Measurements from ENCODE around the gene CCDC172. TPM values are rescaled to one million over a fixed set of nuclear protein-coding genes. Genes with fewer than 3 reads are reported as not detected.

The CCDC172 gene
- total RNA-seq, 4 donors from 2014 or later, result not detected

- Histone ChIP-seq H3K27ac (no peak overlapping the region), H3K4me3 (no peak overlapping the region), H3K9me3 (no peaks in the 10 kb centered on the region), H3K4me1 (no peaks in the 10 kb centered on the region), H3K36me3 (no peaks in the 10 kb centered on the region), H3K27me3 (no peaks in the 10 kb centered on the region)
- TF ChIP-seq CTCF (IDR thresholded peaks at IDR 0.05), result no peak
- no peak for TF ChIP-seq POLR2A (IDR thresholded peaks at IDR 0.05)
- DNase-seq, result no peak
Measured at GRCh38 chr10:116304923-116305322, 19.3 kb upstream of the CCDC172 start.

GRCh38 chr10:116306847-116307246, 17.4 kb upstream of the CCDC172 start:
- no peaks in the 10 kb centered on the region for H3K27me3 ChIP-seq
- no peak overlapping the region for H3K4me3 ChIP-seq
- H3K9me3 ChIP-seq, result no peaks in the 10 kb centered on the region
- no peaks in the 10 kb centered on the region for H3K36me3 ChIP-seq
- TF ChIP-seq POLR2A (IDR thresholded peaks at IDR 0.05) (no peak), CTCF (IDR thresholded peaks at IDR 0.05) (no peak)
- H3K4me1 ChIP-seq, result no peaks in the 10 kb centered on the region
- no peak for DNase-seq
- no peak overlapping the region for H3K27ac ChIP-seq

GRCh38 chr10:116307455-116307854, 16.8 kb upstream of the CCDC172 start:
- H3K4me1 ChIP-seq, result no peaks in the 10 kb centered on the region
- no peaks in the 10 kb centered on the region for H3K36me3 ChIP-seq
- DNase-seq, result no peak
- H3K4me3 ChIP-seq, result no peak overlapping the region
- TF ChIP-seq POLR2A (IDR thresholded peaks at IDR 0.05) (no peak), CTCF (IDR thresholded peaks at IDR 0.05) (no peak)
- H3K27me3 ChIP-seq, result no peaks in the 10 kb centered on the region
- H3K27ac ChIP-seq, result no peak overlapping the region
- no peaks in the 10 kb centered on the region for H3K9me3 ChIP-seq

GRCh38 chr10:116311016-116311415, 13.2 kb upstream of the CCDC172 start:
- no peak for DNase-seq
- Histone ChIP-seq H3K4me1 (no peaks in the 10 kb centered on the region), H3K9me3 (no peaks in the 10 kb centered on the region), H3K27me3 (no peaks in the 10 kb centered on the region), H3K4me3 (no peak overlapping the region), H3K36me3 (no peaks in the 10 kb centered on the region), H3K27ac (no peak overlapping the region)
- TF ChIP-seq CTCF (IDR thresholded peaks at IDR 0.05) (no peak), POLR2A (IDR thresholded peaks at IDR 0.05) (no peak)

- Histone ChIP-seq H3K4me1 (no peaks in the 10 kb centered on the region), H3K36me3 (no peaks in the 10 kb centered on the region), H3K9me3 (no peaks in the 10 kb centered on the region), H3K27me3 (no peaks in the 10 kb centered on the region), H3K27ac (no peak overlapping the region), H3K4me3 (no peak overlapping the region)
- TF ChIP-seq POLR2A (IDR thresholded peaks at IDR 0.05) (no peak), CTCF (IDR thresholded peaks at IDR 0.05) (no peak)
- no peak for DNase-seq
Measured at GRCh38 chr10:116311706-116312490, 12.3 kb upstream of the CCDC172 start.

Measured in Peyer's patch (tissue), 4 donors.